ENCODE measurements around the gene KIF13A.
"Not testable (repeated sequence)": the region's sequence is repeated elsewhere in the genome, so short reads cannot be mapped to it uniquely, and the experiment has no call there.

Gene KIF13A

GRCh38 chr6:17987447-17987696, at the start of gene KIF13A:
Gene KIF13A, minus strand, starts transcription at chr6:17987635. Its CDS starts 172 bp downstream, at chr6:17987463.
- no peak for DNase-seq (ENCODE audit: insufficient read length, low spot score)
- no peak for FAIRE-seq

GRCh38 chr6:18036781-18037180, 49.3 kb upstream of the KIF13A start:
- DNase-seq (ENCODE audit: insufficient read length, low spot score): no peak
- no peak for FAIRE-seq

- FAIRE-seq (no peak), DNase-seq (ENCODE audit: insufficient read length, low spot score) (no peak)
These were observed 48.0 kb upstream of the KIF13A start for GRCh38 chr6:18035330-18035854.

- no peak for FAIRE-seq
- no peak for DNase-seq (ENCODE audit: insufficient read length, low spot score)
These were observed 47.4 kb upstream of the KIF13A start for GRCh38 chr6:18034798-18035202.

- FAIRE-seq (no peak), DNase-seq (ENCODE audit: insufficient read length, low spot score) (no peak)
These were observed 44.3 kb upstream of the KIF13A start for GRCh38 chr6:18031680-18032256.

- DNase-seq (ENCODE audit: insufficient read length, low spot score) (no peak), FAIRE-seq (no peak)
These were observed 43.8 kb upstream of the KIF13A start for GRCh38 chr6:18031189-18031588.

GRCh38 chr6:18028332-18028731, 40.9 kb upstream of the KIF13A start:
- FAIRE-seq (no peak), DNase-seq (ENCODE audit: insufficient read length, low spot score) (no peak)

GRCh38 chr6:18025596-18025995, 38.2 kb upstream of the KIF13A start:
- FAIRE-seq: no peak
- no peak for DNase-seq (ENCODE audit: insufficient read length, low spot score)

- FAIRE-seq (no peak), DNase-seq (ENCODE audit: insufficient read length, low spot score) (no peak)
These were observed 37.4 kb upstream of the KIF13A start for GRCh38 chr6:18024876-18025275.

GRCh38 chr6:18023891-18024290, 36.5 kb upstream of the KIF13A start:
- no peak for FAIRE-seq
- DNase-seq (ENCODE audit: insufficient read length, low spot score): no peak

GRCh38 chr6:18022398-18023231, 35.2 kb upstream of the KIF13A start:
- no peak for FAIRE-seq
- DNase-seq (ENCODE audit: insufficient read length, low spot score): no peak

GRCh38 chr6:18021166-18021850, 33.9 kb upstream of the KIF13A start:
- FAIRE-seq (no peak), DNase-seq (ENCODE audit: insufficient read length, low spot score) (no peak)

GRCh38 chr6:18020545-18020944, 33.1 kb upstream of the KIF13A start:
- FAIRE-seq; DNase-seq (ENCODE audit: insufficient read length, low spot score): not testable (repeated sequence)

GRCh38 chr6:18019539-18020534, 32.4 kb upstream of the KIF13A start:
- no peak for DNase-seq (ENCODE audit: insufficient read length, low spot score)
- FAIRE-seq: no peak

GRCh38 chr6:18019133-18019532, 31.7 kb upstream of the KIF13A start:
- not testable (repeated sequence) for FAIRE-seq; DNase-seq (ENCODE audit: insufficient read length, low spot score)

- FAIRE-seq (no peak), DNase-seq (ENCODE audit: insufficient read length, low spot score) (no peak)
These were observed 29.3 kb upstream of the KIF13A start for GRCh38 chr6:18016698-18017097.

GRCh38 chr6:18016133-18016532, 28.7 kb upstream of the KIF13A start:
- DNase-seq (ENCODE audit: insufficient read length, low spot score) (no peak), FAIRE-seq (no peak)

- FAIRE-seq (no peak), DNase-seq (ENCODE audit: insufficient read length, low spot score) (no peak)
These were observed 23.9 kb upstream of the KIF13A start for GRCh38 chr6:18011287-18011686.

- not testable (repeated sequence) for DNase-seq (ENCODE audit: insufficient read length, low spot score); FAIRE-seq
These were observed 23.1 kb upstream of the KIF13A start for GRCh38 chr6:18010540-18010939.

GRCh38 chr6:18004256-18004985, 17.0 kb upstream of the KIF13A start:
- FAIRE-seq: no peak
- no peak for DNase-seq (ENCODE audit: insufficient read length, low spot score)

All from GM19239 (cell line).